Right renal cortex interstitium (tissue), 3 donors: ENCODE data around the gene CCDC187. TPM values are rescaled to one million over a fixed set of nuclear protein-coding genes. Genes with fewer than 3 reads are reported as not detected.

Experiments used
- DNase-seq, 3 donors: peaks; one replicate each; pipeline ENCODE4 v3.0.0-alpha.2; 2013; ENCODE audit warnings: low read depth in 3 of 3, low spot score in 2 of 3
- polyA plus RNA-seq, 3 donors: library from polyadenylated mRNA; unstranded; fragments of 120-200 nt; gene quantifications; one replicate each; pipeline ENCODE4 v1.2.1, GENCODE V29; 2013; ENCODE audit not compliant: insufficient read length in 3 of 3

Gene CCDC187
- polyA plus RNA-seq, 3 donors, result 1.3 to 1.7 (median 1.4) TPM

DNA sequence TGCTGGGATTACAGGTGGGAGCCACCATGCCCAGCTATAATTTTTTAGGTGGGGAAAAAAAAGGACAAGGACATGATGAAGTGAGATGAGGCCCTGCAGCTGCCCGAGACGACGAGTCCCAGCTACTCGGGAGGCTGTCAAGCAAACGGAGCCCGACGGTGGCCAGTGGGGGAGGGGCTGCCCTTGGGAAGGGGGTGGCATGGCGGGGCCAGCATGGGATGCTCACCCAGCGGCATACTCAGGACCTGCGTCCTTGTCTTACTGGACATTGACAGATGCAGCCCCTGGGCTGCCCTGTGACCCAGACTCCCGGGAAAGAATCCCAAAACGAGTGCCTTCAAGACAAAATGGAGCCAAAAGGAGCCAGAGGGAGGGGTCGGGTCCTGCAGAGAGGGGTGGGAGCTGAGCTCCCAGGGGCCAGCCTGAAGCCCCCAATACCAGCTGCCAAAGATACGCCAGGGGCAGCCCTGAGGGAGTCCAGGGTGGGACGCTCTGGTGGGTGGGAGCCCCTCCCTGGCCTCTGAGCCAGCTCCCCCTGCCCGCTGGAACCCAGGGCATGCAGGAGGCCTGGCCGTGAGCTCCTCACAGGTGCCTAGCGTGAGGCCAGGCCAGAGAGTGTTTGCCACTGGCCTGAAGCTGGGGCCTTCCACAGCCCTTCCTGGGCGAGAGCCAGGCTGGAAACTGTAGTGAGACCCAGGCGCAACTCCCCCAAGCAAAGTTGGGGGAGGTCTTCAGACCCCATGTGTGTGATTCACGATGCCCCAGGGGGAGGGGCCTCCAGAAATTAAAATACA lies 15.7 kb downstream of the CCDC187 start:
- DNase-seq, result no peak

- no peak for DNase-seq
Observed at GRCh38 chr9:136286987-136287379, 16.9 kb downstream of the CCDC187 start.

GRCh38 chr9:136286359-136286986 lies 17.4 kb downstream of the CCDC187 start:
- DNase-seq, result no peak

DNA sequence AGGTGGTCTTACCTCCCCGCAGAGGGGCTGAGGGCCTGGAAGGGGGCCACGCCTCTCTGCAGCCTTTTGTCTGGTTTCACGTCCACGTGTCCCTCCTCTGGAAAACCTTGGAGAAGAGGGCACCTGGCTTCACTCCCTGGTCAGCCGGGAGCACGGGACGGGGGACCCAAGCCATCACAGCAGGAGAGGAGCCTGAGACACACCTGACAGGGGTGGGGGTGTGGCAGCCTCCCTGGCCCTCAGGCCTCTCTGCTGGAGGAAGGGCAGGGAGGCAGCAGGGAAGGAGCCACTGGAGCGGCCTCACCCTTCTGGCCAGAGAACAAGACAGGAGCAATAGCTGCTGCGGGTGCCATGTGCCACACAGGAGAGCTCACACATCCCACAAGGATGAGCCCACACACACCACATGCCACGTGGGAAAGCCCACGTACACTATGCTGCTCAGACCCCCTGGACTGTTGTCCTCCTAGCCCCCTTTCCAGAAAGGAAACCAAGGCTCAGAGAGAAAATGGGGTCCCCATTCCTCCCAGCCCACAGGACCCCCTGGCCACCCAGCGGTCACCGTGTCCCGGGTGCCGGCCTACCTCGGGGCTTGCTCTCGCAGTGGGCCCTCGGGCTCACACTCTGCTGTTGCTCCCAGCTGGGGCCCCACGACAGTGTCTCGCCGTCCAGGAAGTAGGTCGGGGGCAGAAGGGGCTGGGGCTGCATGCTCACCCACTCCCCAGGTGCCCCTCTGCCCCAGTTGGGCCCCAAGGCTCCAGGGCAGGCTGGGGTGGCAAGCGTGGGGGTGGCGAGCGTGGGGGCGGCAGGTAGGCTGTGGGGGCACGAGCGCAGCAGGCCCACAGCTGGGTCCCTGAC lies 18.2 kb downstream of the CCDC187 start:
- DNase-seq, result no peak

DNA sequence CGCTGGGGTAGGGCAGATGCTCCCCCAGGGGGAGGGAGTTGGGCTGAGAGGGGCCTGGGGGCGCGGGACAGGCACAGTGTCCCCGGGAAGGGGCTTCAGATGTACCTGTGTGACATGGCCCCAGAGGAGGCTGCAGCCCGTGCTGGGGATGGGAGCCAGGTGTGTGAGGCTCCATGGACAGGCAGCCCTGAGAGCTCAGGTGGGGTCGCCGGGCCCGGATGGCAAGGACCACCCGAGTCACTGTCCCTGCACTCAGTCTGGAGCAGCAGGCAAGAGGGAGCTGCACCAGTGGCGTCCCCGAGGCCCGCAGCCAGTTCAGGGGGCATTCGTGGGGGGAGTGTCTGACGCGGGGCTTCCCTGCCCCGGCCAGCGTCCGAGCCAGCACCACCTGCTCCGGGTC lies 18.9 kb downstream of the CCDC187 start:
- DNase-seq, result no peak

GRCh38 chr9:136284311-136284710 lies 19.6 kb downstream of the CCDC187 start:
- DNase-seq, result no peak

- DNase-seq, result peak in 1 of 3 donors; percentile 65
Observed at GRCh38 chr9:136283291-136284235, 20.3 kb downstream of the CCDC187 start.

GRCh38 chr9:136282272-136282861 lies 21.5 kb downstream of the CCDC187 start:
- DNase-seq, result no peak

- no peak for DNase-seq
Observed at GRCh38 chr9:136281421-136282271, 22.2 kb downstream of the CCDC187 start.

GRCh38 chr9:136280535-136281315 lies 23.2 kb downstream of the CCDC187 start:
- DNase-seq, result no peak

- DNase-seq, result no peak
Observed at GRCh38 chr9:136279471-136279870, 24.4 kb downstream of the CCDC187 start.

DNA sequence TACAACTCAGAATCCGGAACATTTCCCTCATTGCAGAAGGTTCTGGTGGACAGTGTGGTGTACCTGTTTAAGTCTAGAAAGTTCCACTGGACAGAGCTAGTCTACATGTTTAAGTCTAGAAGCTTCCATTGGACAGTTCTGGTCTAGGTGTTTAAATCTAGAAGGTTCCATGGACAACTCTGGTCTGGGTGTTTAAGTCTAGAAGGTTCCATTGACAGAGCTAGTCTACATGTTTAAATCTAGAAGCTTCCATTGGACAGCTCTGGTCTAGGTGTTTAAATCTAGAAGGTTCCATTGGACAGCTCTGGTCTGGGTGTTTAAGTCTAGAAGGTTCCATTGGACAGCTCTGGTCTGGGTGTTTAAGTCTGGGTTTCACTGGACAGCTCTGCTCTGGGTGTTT lies 25.0 kb downstream of the CCDC187 start:
- no peak for DNase-seq

- no peak for DNase-seq
Observed at GRCh38 chr9:136278221-136278620, 25.7 kb downstream of the CCDC187 start.

DNA sequence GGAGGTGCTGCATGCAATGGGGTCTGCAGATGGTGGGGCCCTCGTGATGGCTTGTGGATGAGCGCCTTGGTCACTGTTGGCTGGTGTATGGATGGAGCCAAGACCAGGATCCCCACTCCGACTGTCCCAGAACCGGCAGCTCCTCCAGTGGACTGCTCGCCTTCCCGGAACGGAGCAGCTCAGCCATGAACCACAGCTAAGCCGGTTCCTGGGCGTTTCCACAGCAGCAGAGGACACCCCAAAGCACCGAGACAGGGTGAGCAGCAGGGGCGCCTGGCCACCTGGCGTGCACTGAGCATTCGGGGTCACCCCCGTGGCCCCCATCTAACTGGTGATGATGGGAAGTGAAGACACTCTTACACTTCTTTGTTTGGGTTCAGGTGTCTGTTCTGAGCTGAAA lies 26.1 kb downstream of the CCDC187 start:
- DNase-seq, result no peak

DNA sequence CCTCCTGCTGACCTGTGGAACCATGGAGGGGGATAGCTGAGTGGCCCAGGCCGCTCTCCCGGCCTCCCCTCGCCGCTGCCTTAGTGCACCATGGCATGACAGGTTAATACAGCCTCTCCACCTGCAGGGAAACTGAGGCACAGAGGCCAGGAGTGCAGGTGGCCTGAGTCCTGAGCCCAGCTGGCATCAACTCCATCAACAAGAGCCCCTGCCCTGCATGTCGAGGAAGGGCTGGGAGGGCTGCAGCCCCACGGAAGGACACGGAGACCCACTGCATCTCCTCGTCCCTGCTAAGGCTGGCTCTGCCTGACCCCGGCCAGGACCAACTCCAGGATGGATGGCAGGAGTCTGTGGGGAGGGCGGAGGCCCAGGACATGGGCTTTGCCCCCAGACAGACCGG lies 27.2 kb downstream of the CCDC187 start:
- no peak for DNase-seq

GRCh38 chr9:136275655-136276429 lies 28.1 kb downstream of the CCDC187 start:
- DNase-seq, result no peak
